GM18505 (cell line): ENCODE measurements around the gene MAPK8.
"Not testable (repeated sequence)": the region's sequence is repeated elsewhere in the genome, so short reads cannot be mapped to it uniquely, and the experiment has no call there.

Source experiments
- ATAC-seq: cut with Tn5 transposase; IDR thresholded peaks from one replicate; pipeline ENCODE4 v1.9.1; 2021; ENCODE audit not compliant: unreplicated experiment
- POLR2A ChIP-seq: IDR thresholded peaks from 4 replicates; pipeline ENCODE4 v1.6.1; 2011; ENCODE audit warnings: borderline replicate concordance; ENCODE audit not compliant: insufficient read depth, insufficient read length; ENCODE audit errors: extremely low read depth

MAPK8 gene

GRCh38 chr10:48332166-48332870 is 25.8 kb downstream of the MAPK8 start:
- no peak for TF ChIP-seq POLR2A
- no peak for ATAC-seq

GRCh38 chr10:48332871-48333216 is 26.4 kb downstream of the MAPK8 start:
- ATAC-seq, result no peak
- TF ChIP-seq POLR2A, result no peak

DNA sequence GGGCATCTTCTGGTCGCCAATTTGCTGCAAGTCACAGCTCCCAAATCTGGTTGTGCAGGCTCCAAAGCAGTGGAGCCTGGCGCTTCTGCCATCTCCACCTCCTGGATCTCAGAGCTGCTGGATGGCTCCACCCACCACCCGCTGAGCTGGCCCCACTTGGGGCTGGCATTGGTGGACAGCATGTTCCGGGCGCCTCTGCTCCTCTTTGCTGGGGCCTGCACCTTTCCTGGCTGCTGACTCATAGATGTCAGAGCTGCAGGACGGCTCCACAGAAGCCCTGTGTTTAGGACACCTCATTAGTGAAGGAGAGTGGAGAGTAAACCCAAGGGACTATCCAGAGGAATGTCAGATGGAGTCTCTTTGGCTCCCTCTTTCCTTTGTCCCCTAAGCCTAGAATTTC is 27.4 kb downstream of the MAPK8 start:
- no peak for ATAC-seq

DNA sequence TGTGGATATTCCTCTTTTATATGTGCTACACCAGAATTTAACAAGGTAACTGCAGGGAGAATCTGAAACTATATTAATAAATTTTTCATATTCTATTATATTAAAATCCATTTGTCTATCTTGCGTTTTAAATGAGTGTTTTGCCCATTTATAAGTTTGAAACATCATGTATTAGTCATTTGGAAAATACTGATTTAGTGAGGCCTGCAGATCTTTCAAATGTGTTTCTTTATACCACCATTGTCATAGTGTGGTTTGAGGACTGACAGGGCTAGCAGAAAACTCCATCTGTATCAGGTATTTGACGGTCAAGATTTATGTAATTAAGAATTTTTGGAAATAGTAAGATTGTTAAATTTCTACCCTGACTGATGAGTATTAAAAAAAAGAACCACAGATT is 29.3 kb downstream of the MAPK8 start:
- ATAC-seq, result no peak
- no peak for TF ChIP-seq POLR2A

More for the DNA sequence above, 27.4 kb downstream of the MAPK8 start:
- TF ChIP-seq POLR2A, result no peak

DNA sequence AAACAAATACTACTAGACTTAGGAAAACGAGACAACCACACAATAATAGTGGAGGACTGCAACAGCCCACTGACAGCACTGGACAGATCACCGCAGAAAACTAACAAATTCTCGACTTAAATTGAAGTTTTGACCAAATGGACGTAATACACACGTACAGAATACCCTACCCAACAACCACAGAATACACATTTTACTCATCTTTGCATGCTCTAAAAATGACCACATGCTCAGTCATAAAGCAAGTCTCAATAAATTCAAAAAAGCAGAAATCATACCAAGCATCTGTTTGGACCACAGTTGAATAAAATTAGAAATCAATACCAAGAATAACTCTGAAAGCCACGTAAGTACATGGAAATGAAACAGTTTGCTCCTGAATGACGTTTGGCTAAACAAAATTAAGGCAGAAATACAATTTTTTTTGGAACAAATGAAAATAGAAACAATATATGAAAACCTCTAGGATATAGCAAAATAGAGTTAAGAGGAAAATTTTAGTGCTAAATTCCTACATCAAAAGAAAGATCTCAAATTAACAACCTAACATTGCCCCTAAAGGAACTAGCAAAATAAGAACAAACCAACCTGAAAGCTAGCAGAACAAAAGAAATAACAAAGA is 30.6 kb downstream of the MAPK8 start:
- ATAC-seq, result peak; percentile 80
- TF ChIP-seq POLR2A, result no peak

GRCh38 chr10:48340734-48341133 is 34.3 kb downstream of the MAPK8 start:
- no peak for TF ChIP-seq POLR2A
- ATAC-seq, result no peak

- no peak for TF ChIP-seq POLR2A
- no peak for ATAC-seq
Observed at GRCh38 chr10:48343106-48343505, 36.6 kb downstream of the MAPK8 start.

- ATAC-seq, result no peak
- TF ChIP-seq POLR2A, result no peak
Observed at GRCh38 chr10:48343921-48344598, 37.6 kb downstream of the MAPK8 start.

DNA sequence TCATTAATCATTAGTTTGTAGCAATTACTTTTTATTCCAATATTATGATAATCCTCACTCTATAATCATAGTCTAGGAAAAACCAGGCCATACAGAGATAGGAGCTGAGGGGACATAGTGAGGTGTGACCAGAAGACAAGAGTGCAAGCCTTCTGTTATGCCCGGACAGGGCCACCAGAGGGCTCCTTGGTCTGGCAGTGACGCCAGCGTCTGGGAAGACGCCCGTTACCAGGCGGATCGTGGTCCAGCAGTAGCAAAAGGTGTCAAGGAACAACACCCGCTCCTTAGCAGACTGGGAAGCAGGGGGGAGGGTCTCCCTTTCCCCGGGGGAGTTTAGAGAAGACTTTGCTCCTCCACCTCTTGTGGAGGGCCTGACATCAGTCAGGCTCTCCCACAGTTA is 39.8 kb downstream of the MAPK8 start:
- ATAC-seq, result not testable (repeated sequence)

DNA sequence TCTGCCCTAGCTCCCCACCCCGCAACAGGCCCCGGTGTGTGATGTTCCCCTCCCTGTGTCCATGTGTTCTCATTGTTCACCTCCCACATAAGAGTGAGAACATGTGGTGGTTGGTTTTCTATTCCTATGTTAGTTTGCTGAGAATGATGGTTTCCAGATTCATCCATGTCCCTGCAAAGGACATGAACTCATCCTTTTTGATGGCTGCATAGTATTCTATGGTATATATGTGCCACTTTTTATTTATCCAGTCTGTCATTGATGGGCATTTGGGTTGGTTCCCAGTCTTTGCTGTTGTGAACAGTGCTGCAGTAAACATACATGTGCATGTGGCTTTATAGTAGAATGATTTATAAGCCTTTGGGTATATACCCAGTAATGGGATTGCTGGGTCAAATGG is 41.1 kb downstream of the MAPK8 start:
- not testable (repeated sequence) for ATAC-seq

DNA sequence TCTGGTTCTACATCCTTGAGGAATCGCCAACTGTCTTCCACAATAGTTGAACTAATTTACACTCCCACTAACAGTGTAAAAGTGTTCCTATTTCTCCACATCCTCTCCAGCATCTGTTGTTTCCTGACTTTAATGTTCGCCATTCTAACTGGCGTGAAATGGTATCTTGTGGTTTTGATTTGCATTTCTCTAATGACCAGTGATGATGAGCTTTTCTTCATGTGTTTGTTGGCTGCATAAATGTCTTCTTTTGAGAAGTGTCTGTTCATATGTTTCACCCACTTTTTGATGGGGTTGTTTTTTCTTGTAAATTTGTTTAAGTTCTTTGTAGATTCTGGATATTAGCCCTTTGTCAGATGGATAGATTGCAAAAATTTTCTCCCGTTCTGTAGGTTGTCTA is 41.5 kb downstream of the MAPK8 start:
- not testable (repeated sequence) for ATAC-seq

DNA sequence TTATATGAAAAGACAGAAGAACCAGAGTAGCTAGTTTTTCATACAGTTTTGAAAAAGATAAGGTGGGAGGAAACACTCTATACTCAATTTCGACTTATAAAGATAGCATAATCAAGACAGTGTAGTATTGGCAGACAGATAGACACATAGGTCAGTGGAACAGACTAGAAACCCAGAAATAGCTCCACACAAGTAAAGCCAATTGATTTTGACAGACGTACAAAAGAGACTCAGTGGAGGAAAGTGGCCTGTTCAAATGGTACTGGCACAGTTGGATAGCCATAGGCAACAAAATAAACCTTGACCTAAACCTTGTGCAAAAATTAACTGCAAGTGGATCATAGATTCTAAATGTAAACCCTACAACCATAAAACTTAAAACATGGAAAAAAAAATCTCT is 46.8 kb downstream of the MAPK8 start:
- no peak for TF ChIP-seq POLR2A
- ATAC-seq, result no peak

DNA sequence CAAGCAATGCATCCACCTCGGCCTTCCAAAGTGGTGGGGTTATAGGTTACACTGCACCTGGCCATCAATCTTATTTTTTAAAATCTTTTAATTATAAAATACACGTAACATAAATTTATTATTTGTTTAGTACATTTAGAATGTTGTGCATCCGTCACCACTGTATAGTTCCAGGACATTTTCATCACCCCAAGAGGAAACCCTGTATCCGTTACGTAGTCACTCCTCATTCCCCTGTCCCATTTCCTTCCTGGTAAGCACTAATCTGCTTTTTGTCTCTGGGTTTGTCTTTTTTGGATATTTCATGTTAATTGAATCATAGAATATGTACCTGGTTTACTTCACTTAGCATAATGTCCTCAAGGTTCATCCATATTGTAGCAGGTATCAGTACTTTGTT is 51.2 kb downstream of the MAPK8 start:
- TF ChIP-seq POLR2A, result no peak
- ATAC-seq, result no peak

DNA sequence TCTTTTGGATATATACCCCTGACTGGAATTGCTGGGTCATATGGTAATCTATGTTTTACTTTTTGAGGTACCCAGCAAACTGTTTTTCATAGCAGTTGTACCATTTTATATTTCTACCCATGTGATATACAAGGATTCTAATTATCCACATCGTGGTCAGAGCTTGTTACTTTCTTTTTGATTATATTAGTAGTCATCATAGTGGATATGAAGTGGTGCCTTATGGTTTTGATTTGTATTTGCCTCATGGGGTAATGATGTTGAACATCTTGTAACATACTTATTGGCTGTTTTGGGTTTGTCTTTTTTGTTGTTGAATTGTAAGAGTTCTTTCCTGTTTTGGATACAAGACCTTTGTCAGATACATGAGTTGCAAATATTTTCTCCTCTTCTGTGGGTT is 51.7 kb downstream of the MAPK8 start:
- ATAC-seq, result no peak
- TF ChIP-seq POLR2A, result no peak
